Measurements from ENCODE around the gene PITX2. TPM values are rescaled to one million over a fixed set of nuclear protein-coding genes. Genes with fewer than 3 reads are reported as not detected.

The PITX2 gene
- polyA plus RNA-seq, 1 donor (not counting 4 experiments of a cell fraction or from before 2014, with no cell fraction given), result not detected

DNA sequence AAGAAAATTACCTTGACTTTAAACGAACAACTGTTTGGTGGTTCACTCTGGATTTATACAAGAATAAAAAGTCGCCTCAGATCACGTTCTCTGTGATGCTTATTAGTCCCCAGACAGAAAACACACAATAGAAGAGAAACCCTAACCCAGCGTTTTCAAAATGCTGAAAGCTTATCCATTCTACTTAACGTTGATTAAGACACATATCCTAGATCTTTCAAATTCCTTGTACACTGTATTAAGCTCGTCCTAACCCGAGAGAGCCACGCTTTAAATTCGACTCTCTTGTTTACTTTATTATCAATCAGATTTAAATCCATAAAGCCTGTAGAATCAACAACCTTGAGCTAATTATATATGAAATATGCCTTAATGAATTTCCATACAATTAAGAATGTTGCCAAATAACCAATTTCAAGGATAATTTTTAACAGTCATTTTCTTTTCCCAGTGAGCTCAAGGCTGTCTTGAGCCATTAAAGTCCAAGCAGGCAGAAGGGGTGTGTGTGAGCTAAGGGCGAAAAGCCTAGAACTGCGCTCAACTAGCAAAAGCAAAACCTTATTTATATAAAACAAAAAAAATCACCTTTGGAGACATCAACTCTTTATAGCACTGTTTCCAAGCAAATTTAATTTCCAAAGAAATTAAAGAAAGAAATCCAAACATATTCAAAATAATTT is 981 bp upstream of the PITX2 start:
- H3K36me3 ChIP-seq (ENCODE audit: control insufficient read depth in 2 of 2, extremely low read depth in 1 of 2, insufficient read depth in 2 of 2, low read length in 2 of 2), result no peaks in the 10 kb centered on the region
- dilution Hi-C loops (cut with MboI; ENCODE audit: extremely low pct_ligation_motif_present, low sequenced_read_pairs), result no loop called here
- no peak overlapping the region for H3K27ac ChIP-seq (ENCODE audit: control insufficient read depth, insufficient read depth, low read length)
- no peak overlapping the region for H2AFZ ChIP-seq (ENCODE audit: control insufficient read depth, low read length)
- H3K27me3 ChIP-seq (ENCODE audit: control insufficient read depth, extremely low read depth, insufficient read depth, low read length), result peaks cover 98% of the 10 kb centered on the region
- no peaks in the 10 kb centered on the region for H3K79me2 ChIP-seq (ENCODE audit: control insufficient read depth, insufficient read depth, low read length)
- peaks cover 3% of the 10 kb centered on the region for H3K9me3 ChIP-seq (ENCODE audit: control insufficient read depth, low read depth, low read length)
- DNase-seq (ENCODE audit: low read depth, low spot score) (no peak), FAIRE-seq (no peak)
- no peak overlapping the region for H3K4me2 ChIP-seq (ENCODE audit: control insufficient read depth, extremely low read depth, insufficient read depth, low read depth, low read length)
- H4K20me1 ChIP-seq (ENCODE audit: control insufficient read depth, extremely low read depth, insufficient read depth, low read length), result no peaks in the 10 kb centered on the region
- H3K4me3 ChIP-seq (ENCODE audit: control insufficient read depth in 2 of 3, extremely low read depth in 1 of 3, insufficient read depth in 2 of 3, low read depth in 1 of 3, low read length in 3 of 3), result no peak overlapping the region
- H3K4me1 ChIP-seq (ENCODE audit: control insufficient read depth, extremely low read depth, insufficient read depth, low read length), result peaks cover 2% of the 10 kb centered on the region
- peak; percentile 1 for TF ChIP-seq EZH2 (IDR thresholded peaks at IDR 0.05; ENCODE audit: low read length)
- TF ChIP-seq, protein P1, sequence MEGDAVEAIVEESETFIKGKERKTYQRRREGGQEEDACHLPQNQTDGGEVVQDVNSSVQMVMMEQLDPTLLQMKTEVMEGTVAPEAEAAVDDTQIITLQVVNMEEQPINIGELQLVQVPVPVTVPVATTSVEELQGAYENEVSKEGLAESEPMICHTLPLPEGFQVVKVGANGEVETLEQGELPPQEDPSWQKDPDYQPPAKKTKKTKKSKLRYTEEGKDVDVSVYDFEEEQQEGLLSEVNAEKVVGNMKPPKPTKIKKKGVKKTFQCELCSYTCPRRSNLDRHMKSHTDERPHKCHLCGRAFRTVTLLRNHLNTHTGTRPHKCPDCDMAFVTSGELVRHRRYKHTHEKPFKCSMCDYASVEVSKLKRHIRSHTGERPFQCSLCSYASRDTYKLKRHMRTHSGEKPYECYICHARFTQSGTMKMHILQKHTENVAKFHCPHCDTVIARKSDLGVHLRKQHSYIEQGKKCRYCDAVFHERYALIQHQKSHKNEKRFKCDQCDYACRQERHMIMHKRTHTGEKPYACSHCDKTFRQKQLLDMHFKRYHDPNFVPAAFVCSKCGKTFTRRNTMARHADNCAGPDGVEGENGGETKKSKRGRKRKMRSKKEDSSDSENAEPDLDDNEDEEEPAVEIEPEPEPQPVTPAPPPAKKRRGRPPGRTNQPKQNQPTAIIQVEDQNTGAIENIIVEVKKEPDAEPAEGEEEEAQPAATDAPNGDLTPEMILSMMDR (optimal IDR thresholded peaks at IDR 0.05 in 1 of 3, IDR thresholded peaks at IDR 0.05 in 1 of 3, conservative IDR thresholded peaks at IDR 0.05 in 1 of 3; ENCODE audit: extremely low read depth in 1 of 3, insufficient read depth in 2 of 3, low read length in 3 of 3), result no peak
- H3K9me1 ChIP-seq (ENCODE audit: control insufficient read depth, extremely low read depth, insufficient read depth, low read length), result no peaks in the 10 kb centered on the region
- H3K9ac ChIP-seq (ENCODE audit: control insufficient read depth, extremely low read depth, insufficient read depth, low read length), result no peak overlapping the region

DNA sequence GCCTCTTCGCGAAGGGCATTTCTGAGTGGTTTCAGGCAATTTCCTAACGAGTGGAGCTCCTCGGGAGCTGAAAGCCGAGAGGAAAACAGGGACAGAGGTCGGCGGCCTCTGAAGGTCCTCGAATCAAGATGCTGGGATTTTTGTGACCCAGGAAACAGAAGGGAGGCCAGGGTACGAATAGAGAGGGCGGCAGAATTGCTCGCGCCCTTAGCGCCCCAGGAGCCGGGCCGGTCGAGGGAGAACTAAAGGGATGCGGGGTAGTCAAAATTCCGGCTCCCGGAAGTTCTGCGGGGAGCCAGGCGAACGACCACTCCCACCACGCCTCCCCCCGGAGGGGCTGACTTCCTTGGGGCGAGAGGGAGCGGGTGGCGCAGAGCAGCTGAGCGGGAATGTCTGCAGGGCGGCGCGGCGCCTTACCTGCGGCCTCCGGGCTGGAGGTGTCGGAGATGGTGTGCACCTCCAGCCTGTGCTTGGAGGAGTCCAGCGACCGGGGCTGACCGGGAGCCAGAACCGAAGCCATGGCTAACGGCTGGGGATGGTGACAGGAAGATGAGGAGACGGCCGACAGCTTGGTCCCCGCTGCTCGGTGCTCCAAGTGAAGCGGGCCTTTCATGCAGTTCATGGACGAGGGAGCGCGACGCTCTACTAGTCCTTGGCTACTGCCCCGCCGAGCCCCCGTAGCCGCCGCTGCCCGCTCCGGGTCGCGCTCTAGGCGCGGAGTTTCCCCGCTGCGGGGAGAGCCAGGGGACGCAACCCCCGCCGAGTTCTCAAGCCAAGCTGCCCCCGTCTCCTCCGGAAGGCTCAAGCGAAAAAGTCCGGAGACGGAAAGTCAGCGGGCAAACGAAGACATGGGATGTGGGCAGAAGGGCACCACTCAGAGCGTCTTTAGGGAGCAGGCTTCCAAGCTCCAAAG is 782 bp downstream of the PITX2 start:
- Histone ChIP-seq H3K27me3 (ENCODE audit: control insufficient read depth, extremely low read depth, insufficient read depth, low read length) (peaks cover 98% of the 10 kb centered on the region), H3K27ac (ENCODE audit: control insufficient read depth, insufficient read depth, low read length) (no peak overlapping the region), H4K20me1 (ENCODE audit: control insufficient read depth, extremely low read depth, insufficient read depth, low read length) (no peaks in the 10 kb centered on the region)

More for the DNA sequence above, 782 bp downstream of the PITX2 start:
- FAIRE-seq, result no peak
- TF ChIP-seq, protein P1 (optimal IDR thresholded peaks at IDR 0.05 in 1 of 3, IDR thresholded peaks at IDR 0.05 in 1 of 3, conservative IDR thresholded peaks at IDR 0.05 in 1 of 3; ENCODE audit: extremely low read depth in 1 of 3, insufficient read depth in 2 of 3, low read length in 3 of 3), result no peak
- TF ChIP-seq EZH2 (IDR thresholded peaks at IDR 0.05; ENCODE audit: low read length), result peak; percentile 95
- no peaks in the 10 kb centered on the region for H3K9me1 ChIP-seq (ENCODE audit: control insufficient read depth, extremely low read depth, insufficient read depth, low read length)
- H2AFZ ChIP-seq (ENCODE audit: control insufficient read depth, low read length), result no peak overlapping the region
- H3K4me2 ChIP-seq (ENCODE audit: control insufficient read depth, extremely low read depth, insufficient read depth, low read depth, low read length), result peak overlapping the region; percentile 27
- peaks cover 2% of the 10 kb centered on the region for H3K4me1 ChIP-seq (ENCODE audit: control insufficient read depth, extremely low read depth, insufficient read depth, low read length)
- dilution Hi-C loops (cut with MboI; ENCODE audit: extremely low pct_ligation_motif_present, low sequenced_read_pairs), result no loop called here
- no peaks in the 10 kb centered on the region for H3K36me3 ChIP-seq (ENCODE audit: control insufficient read depth in 2 of 2, extremely low read depth in 1 of 2, insufficient read depth in 2 of 2, low read length in 2 of 2)
- peak overlapping the region; percentile 26 to 38 (median 34) for H3K4me3 ChIP-seq (ENCODE audit: control insufficient read depth in 2 of 3, extremely low read depth in 1 of 3, insufficient read depth in 2 of 3, low read depth in 1 of 3, low read length in 3 of 3)
- no peak overlapping the region for H3K9ac ChIP-seq (ENCODE audit: control insufficient read depth, extremely low read depth, insufficient read depth, low read length)
- DNase-seq (ENCODE audit: low read depth, low spot score), result no peak
- H3K79me2 ChIP-seq (ENCODE audit: control insufficient read depth, insufficient read depth, low read length), result no peaks in the 10 kb centered on the region
- peaks cover 11% of the 10 kb centered on the region for H3K9me3 ChIP-seq (ENCODE audit: control insufficient read depth, low read depth, low read length)

Data from keratinocyte (primary cell).